ENCODE data around the gene GJC2. TPM values are rescaled to one million over a fixed set of nuclear protein-coding genes. Genes with fewer than 3 reads are reported as not detected.

GJC2 gene
- total and polyA plus RNA-seq, 2 donors (not counting 3 experiments of a cell fraction or from before 2014, with no cell fraction given): 0.58 to 1.2 TPM

DNA sequence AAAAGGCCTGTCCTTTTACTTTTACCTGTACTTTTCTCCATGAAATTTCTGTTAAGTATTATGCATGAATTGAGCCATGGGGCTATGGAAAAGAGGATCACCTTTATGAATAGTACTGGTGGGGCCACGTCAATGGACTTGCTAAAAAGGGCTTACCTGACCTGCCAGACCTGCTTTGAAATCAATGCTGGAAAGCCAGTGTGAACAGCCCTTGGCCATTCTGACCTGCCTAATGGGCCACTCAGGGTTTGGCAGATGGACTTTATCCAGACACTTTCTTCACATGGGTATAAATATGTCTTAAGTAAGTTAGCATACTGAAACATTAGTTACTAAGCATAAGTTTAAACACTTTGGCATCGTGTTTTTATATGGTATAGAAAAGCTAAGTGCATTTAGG is 18.0 kb upstream of the GJC2 start:
- Histone ChIP-seq H3K36me3 (ENCODE audit: control insufficient read depth in 2 of 2, extremely low read depth in 1 of 2, insufficient read depth in 2 of 2, low read length in 2 of 2) (no peaks in the 10 kb centered on the region), H3K4me2 (ENCODE audit: insufficient read depth, low read length) (no peak overlapping the region), H3K27me3 (ENCODE audit: control insufficient read depth in 2 of 2, insufficient read depth in 2 of 2, low read length in 2 of 2) (peaks cover 16 to 19% of the 10 kb centered on the region in 2 experiments), H3K79me2 (ENCODE audit: control insufficient read depth, insufficient read depth, low read length) (no peaks in the 10 kb centered on the region), H3K4me1 (ENCODE audit: control insufficient read depth, extremely low read depth, insufficient read depth, low read length) (no peaks in the 10 kb centered on the region), H3K9me1 (replicated peaks; ENCODE audit: control insufficient read depth, extremely low read depth, insufficient read depth, low read length) (no peaks in the 10 kb centered on the region), H3K9ac (replicated peaks; ENCODE audit: extremely low read depth, insufficient read depth, low read length) (no peak overlapping the region), H3K4me3 (replicated peaks in 1 of 3; ENCODE audit: insufficient read depth in 1 of 3, low read depth in 1 of 3, low read length in 3 of 3) (no peak overlapping the region), H3K9me3 (replicated peaks; ENCODE audit: control insufficient read depth, insufficient read depth, low read length) (no peaks in the 10 kb centered on the region), H2AFZ (ENCODE audit: low read depth, low read length) (no peak overlapping the region), H4K20me1 (replicated peaks; ENCODE audit: control insufficient read depth, extremely low read depth, insufficient read depth, low read length) (no peaks in the 10 kb centered on the region), H3K27ac (ENCODE audit: insufficient read depth, low read depth, low read length) (no peak overlapping the region)
- BruUV-seq (replicated peaks): no TSS peak
- FAIRE-seq (no peak), DNase-seq (ENCODE audit: low read depth, low spot score) (no peak)
- dilution Hi-C loops (cut with MboI; ENCODE audit: extremely low pct_ligation_motif_present, low sequenced_read_pairs): no loop called here
- ChIA-PET POLR2A (no interaction called here), CTCF (interaction anchor here (1.2 to 4.0 kb wide), 3 partner anchors 10 to 132 kb away, joined by 3 to 43 read pairs (median 4); partner anchors contain the start of gene IBA57)
- no peak for TF ChIP-seq GATA2 (IDR thresholded peaks at IDR 0.05; ENCODE audit: insufficient read depth, insufficient read length, low read depth, low read length)
- no peak for TF ChIP-seq MYC (IDR thresholded peaks at IDR 0.05; ENCODE audit: low read depth, low read length)
- no peak for TF ChIP-seq FOS (IDR thresholded peaks at IDR 0.05; ENCODE audit: borderline replicate concordance, insufficient read depth, low read length)
- TF ChIP-seq EZH2 (IDR thresholded peaks at IDR 0.05; ENCODE audit: borderline replicate concordance, low read depth, low read length, severe bottlenecking): no peak
- TF ChIP-seq JUN (IDR thresholded peaks at IDR 0.05; ENCODE audit: borderline replicate concordance, insufficient read depth, insufficient read length, low read depth): no peak
- no peak for TF ChIP-seq POLR2A (IDR thresholded peaks at IDR 0.05; ENCODE audit: low read depth, low read length)
- TF ChIP-seq, protein P1, sequence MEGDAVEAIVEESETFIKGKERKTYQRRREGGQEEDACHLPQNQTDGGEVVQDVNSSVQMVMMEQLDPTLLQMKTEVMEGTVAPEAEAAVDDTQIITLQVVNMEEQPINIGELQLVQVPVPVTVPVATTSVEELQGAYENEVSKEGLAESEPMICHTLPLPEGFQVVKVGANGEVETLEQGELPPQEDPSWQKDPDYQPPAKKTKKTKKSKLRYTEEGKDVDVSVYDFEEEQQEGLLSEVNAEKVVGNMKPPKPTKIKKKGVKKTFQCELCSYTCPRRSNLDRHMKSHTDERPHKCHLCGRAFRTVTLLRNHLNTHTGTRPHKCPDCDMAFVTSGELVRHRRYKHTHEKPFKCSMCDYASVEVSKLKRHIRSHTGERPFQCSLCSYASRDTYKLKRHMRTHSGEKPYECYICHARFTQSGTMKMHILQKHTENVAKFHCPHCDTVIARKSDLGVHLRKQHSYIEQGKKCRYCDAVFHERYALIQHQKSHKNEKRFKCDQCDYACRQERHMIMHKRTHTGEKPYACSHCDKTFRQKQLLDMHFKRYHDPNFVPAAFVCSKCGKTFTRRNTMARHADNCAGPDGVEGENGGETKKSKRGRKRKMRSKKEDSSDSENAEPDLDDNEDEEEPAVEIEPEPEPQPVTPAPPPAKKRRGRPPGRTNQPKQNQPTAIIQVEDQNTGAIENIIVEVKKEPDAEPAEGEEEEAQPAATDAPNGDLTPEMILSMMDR (IDR thresholded peaks at IDR 0.05; ENCODE audit: extremely low read depth in 1 of 2, insufficient read depth in 1 of 2, low read depth in 1 of 2, low read length in 2 of 2): no peak
- TF ChIP-seq POLR2AphosphoS5 (IDR thresholded peaks at IDR 0.05; ENCODE audit: insufficient read depth, low read depth, low read length): no peak
- TF ChIP-seq, protein P2, sequence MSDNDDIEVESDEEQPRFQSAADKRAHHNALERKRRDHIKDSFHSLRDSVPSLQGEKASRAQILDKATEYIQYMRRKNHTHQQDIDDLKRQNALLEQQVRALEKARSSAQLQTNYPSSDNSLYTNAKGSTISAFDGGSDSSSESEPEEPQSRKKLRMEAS (IDR thresholded peaks at IDR 0.05; ENCODE audit: insufficient read depth, insufficient read length): no peak
- intact Hi-C loops (cut with micrococcal nuclease): loop anchor here (1.0 to 10.0 kb wide), 7 partner anchors 49 to 384 kb away; no protein-coding TSS in a partner anchor

All from endothelial cell of umbilical vein (primary cell).